Suprapubic skin (tissue), 4 donors: ENCODE data around the gene DENND11.

Experiments used
- EP300 ChIP-seq: sonication (generic); formaldehyde crosslinking; IDR thresholded peaks from one replicate; pipeline ENCODE4 v1.6.1; 2017; ENCODE audit warnings: antibody characterized with exemption
- POLR2AphosphoS5 ChIP-seq, 3 donors: sonication (generic); formaldehyde crosslinking; IDR thresholded peaks; one replicate each; pipeline ENCODE4 v1.6.1; 2017; ENCODE audit warnings: antibody characterized with exemption in 3 of 3
- TF ChIP-seq, protein P1 (sequence below), 2 donors: fragments of 200-600 bp in 1 of 2; fragments of 450-650 bp in 1 of 2; sonication (generic) in 1 of 2; IDR thresholded peaks; one replicate each; pipeline ENCODE4 v1.5.1; 2016 to 2019; ENCODE audit warnings: antibody characterized with exemption in 2 of 2, mild to moderate bottlenecking in 1 of 2, moderate library complexity in 1 of 2

DNA sequence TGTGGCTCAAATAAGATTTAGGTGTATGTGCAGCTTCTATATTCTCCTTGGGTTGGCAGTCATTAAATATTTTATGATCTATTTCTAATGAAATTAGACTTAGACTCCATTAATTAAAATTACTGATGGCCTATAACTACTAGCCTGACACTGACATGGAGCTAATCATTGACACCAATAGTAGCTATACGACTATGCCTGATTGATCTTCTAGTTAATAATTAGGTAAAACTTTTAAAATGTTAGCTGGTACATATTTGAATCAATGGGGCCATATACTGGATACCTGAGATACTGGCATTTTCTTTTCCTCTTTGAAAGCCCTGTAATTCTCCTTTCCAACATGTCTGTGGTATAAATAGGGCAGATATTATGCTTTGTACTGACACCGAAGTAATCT is 20.6 kb upstream of the DENND11 start:
- TF ChIP-seq, protein P1, sequence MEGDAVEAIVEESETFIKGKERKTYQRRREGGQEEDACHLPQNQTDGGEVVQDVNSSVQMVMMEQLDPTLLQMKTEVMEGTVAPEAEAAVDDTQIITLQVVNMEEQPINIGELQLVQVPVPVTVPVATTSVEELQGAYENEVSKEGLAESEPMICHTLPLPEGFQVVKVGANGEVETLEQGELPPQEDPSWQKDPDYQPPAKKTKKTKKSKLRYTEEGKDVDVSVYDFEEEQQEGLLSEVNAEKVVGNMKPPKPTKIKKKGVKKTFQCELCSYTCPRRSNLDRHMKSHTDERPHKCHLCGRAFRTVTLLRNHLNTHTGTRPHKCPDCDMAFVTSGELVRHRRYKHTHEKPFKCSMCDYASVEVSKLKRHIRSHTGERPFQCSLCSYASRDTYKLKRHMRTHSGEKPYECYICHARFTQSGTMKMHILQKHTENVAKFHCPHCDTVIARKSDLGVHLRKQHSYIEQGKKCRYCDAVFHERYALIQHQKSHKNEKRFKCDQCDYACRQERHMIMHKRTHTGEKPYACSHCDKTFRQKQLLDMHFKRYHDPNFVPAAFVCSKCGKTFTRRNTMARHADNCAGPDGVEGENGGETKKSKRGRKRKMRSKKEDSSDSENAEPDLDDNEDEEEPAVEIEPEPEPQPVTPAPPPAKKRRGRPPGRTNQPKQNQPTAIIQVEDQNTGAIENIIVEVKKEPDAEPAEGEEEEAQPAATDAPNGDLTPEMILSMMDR (IDR thresholded peaks at IDR 0.05), result no peak
- TF ChIP-seq POLR2AphosphoS5 (IDR thresholded peaks at IDR 0.05) (no peak), EP300 (no peak)
